ENCODE measurements around the gene SLC46A2.

DNA sequence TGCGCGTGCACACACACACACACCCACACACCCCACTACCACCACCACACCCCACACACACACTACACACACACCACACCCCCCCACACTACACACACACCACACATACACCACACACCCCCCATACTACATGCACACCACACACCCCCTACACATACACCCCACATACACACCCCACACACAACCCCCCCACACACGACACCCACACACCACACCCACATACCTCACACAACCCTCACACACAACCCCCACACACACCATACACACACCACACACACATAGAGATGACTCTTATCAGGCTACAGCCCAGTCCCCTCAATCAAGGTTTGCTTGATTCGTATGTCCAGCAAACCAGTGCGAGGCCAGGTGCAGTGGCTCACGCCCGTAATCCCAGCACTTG is 25.7 kb downstream of the SLC46A2 start:
- TF ChIP-seq, protein P1, sequence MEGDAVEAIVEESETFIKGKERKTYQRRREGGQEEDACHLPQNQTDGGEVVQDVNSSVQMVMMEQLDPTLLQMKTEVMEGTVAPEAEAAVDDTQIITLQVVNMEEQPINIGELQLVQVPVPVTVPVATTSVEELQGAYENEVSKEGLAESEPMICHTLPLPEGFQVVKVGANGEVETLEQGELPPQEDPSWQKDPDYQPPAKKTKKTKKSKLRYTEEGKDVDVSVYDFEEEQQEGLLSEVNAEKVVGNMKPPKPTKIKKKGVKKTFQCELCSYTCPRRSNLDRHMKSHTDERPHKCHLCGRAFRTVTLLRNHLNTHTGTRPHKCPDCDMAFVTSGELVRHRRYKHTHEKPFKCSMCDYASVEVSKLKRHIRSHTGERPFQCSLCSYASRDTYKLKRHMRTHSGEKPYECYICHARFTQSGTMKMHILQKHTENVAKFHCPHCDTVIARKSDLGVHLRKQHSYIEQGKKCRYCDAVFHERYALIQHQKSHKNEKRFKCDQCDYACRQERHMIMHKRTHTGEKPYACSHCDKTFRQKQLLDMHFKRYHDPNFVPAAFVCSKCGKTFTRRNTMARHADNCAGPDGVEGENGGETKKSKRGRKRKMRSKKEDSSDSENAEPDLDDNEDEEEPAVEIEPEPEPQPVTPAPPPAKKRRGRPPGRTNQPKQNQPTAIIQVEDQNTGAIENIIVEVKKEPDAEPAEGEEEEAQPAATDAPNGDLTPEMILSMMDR (conservative IDR thresholded peaks at IDR 0.05; ENCODE audit: low read length), result no peak
- TF ChIP-seq EZH2phosphoT487 (IDR thresholded peaks at IDR 0.05; ENCODE audit: borderline replicate concordance, low read depth, low read length), result no peak

Measured in OCI-LY7 (cell line).